ENCODE data around the gene DR1.

DR1 gene

GRCh38 chr1:93416183-93416582, 70.5 kb downstream of the DR1 start:
- Histone ChIP-seq H3K27me3 (ENCODE audit: insufficient read depth, low read depth, severe bottlenecking) (no peaks in the 10 kb centered on the region), H3K9me3 (ENCODE audit: severe bottlenecking) (no peaks in the 10 kb centered on the region), H3K27ac (no peak overlapping the region), H3K36me3 (no peaks in the 10 kb centered on the region), H3K4me3 (ENCODE audit: low read depth, low read length) (no peak overlapping the region)
- DNase-seq = no peak
- no peak for TF ChIP-seq CTCF (IDR thresholded peaks at IDR 0.05; ENCODE audit: low read depth, low read length)

Data from WERI-Rb-1 (cell line).